H1 (cell line): ENCODE results near the gene LRRC15. TPM values are rescaled to one million over a fixed set of nuclear protein-coding genes. Genes with fewer than 3 reads are reported as not detected.

Source experiments
- CTCF ChIA-PET: fragments of 300-600 bp; sonication (Branson Sonifier 250); formaldehyde crosslinking; loops from one replicate; lab custom pipeline; 2021; ENCODE audit not compliant: partially characterized antibody; lab: Charles Lee
- POLR2A ChIA-PET: fragments of 300-600 bp; sonication (Branson Sonifier 250); formaldehyde crosslinking; loops from one replicate; lab custom pipeline; 2021; ENCODE audit warnings: inconsistent platforms; ENCODE audit not compliant: partially characterized antibody; lab: Charles Lee
- DNase-seq, 2 experiments: peaks; one replicate each; pipeline versions ENCODE4 v3.0.0 to v3.0.0-alpha.2; 2010 to 2022; ENCODE audit warnings: low spot score in 2 of 2, low read depth in 1 of 2, mixed read lengths in 1 of 2
- FAIRE-seq: peaks from 2 replicates; lab custom pipeline; 2011; peaks lifted over from hg19 to GRCh38; lab: Jason Lieb, UNC
- H2AFZ ChIP-seq: 2 replicates; pipeline ENCODE4 v1.8.1; 2012; ENCODE audit warnings: low read length, inconsistent platforms
- H2AK5ac ChIP-seq: 2 replicates; pipeline ENCODE4 v1.6.1; 2013; ENCODE audit warnings: low read depth, low read length
- H2BK120ac ChIP-seq: replicated peaks from 2 replicates; pipeline ENCODE3; 2013; ENCODE audit warnings: low read depth, low read length, inconsistent platforms
- H2BK12ac ChIP-seq: 2 replicates; pipeline ENCODE4 v1.6.1; 2013; ENCODE audit warnings: low read depth, low read length
- H2BK15ac ChIP-seq: 2 replicates; pipeline ENCODE4 v1.6.1; 2013; ENCODE audit warnings: low read length
- H2BK20ac ChIP-seq: 2 replicates; pipeline ENCODE4 v1.6.1; 2013; ENCODE audit warnings: low read length
- H2BK5ac ChIP-seq: 2 replicates; pipeline ENCODE4 v1.6.1; 2013; ENCODE audit warnings: low read depth, low read length
- H3K14ac ChIP-seq: 2 replicates; pipeline ENCODE4 v1.6.1; 2013; ENCODE audit warnings: inconsistent platforms; ENCODE audit not compliant: insufficient read length
- H3K18ac ChIP-seq: 2 replicates; pipeline ENCODE4 v1.6.1; 2013; ENCODE audit warnings: low read length; ENCODE audit errors: extremely low read depth
- H3K23ac ChIP-seq: 2 replicates; pipeline ENCODE4 v1.6.1; 2013; ENCODE audit warnings: inconsistent platforms; ENCODE audit not compliant: insufficient read length
- H3K23me2 ChIP-seq: 2 replicates; pipeline ENCODE4 v1.6.1; 2013; ENCODE audit warnings: low read depth, low read length
- H3K27ac ChIP-seq: 2 replicates; pipeline ENCODE4 v1.6.1; 2011; ENCODE audit warnings: low read depth, low read length, inconsistent platforms
- H3K27me3 ChIP-seq, 4 experiments: replicated peaks in 1 of 4; 1 replicate in 1 of 4; 2 replicates in 3 of 4; pipeline versions ENCODE4 v1.6.1 to v1.8.1; 2011 to 2013; ENCODE audit warnings: low read length in 3 of 4, mild to moderate bottlenecking in 3 of 4, inconsistent platforms in 2 of 4, mixed read lengths in 2 of 4, moderate library complexity in 1 of 4; ENCODE audit not compliant: control insufficient read depth in 3 of 4, insufficient read depth in 3 of 4; ENCODE audit errors: extremely low read depth in 1 of 4
- H3K36me3 ChIP-seq, 4 experiments: 2 replicates each; pipeline versions ENCODE4 v1.6.1 to v1.8.1; 2011 to 2013; ENCODE audit warnings: mild to moderate bottlenecking in 4 of 4, low read length in 3 of 4, moderate library complexity in 2 of 4, control low read depth in 1 of 4, inconsistent platforms in 1 of 4; ENCODE audit not compliant: insufficient read depth in 4 of 4, control insufficient read depth in 2 of 4
- H3K4ac ChIP-seq: replicated peaks from 2 replicates; pipeline ENCODE3; 2013; ENCODE audit warnings: low read length, low read depth, mixed read lengths, inconsistent platforms; ENCODE audit not compliant: insufficient read length
- H3K4me1 ChIP-seq, 4 experiments: replicated peaks in 1 of 4; 1 replicate in 1 of 4; 2 replicates in 3 of 4; pipeline versions ENCODE4 v1.6.1 to v1.8.1; 2011 to 2013; ENCODE audit warnings: low read length in 3 of 4, inconsistent platforms in 2 of 4, mixed read lengths in 1 of 4; ENCODE audit not compliant: insufficient read depth in 4 of 4, control insufficient read depth in 3 of 4
- H3K4me2 ChIP-seq, 2 experiments: 2 replicates each; pipeline versions ENCODE4 v1.6.1 to v1.8.1; 2011 to 2013; ENCODE audit warnings: low read depth in 2 of 2, low read length in 2 of 2, control low read depth in 1 of 2, inconsistent platforms in 1 of 2, mild to moderate bottlenecking in 1 of 2; ENCODE audit not compliant: insufficient read depth in 1 of 2
- H3K4me3 ChIP-seq, 4 experiments: fragments of 200-600, 300-600 bp in 1 of 4; sonication (generic), shearing (Covaris generic), sonication (Bioruptor Twin) in 1 of 4; 2 replicates each; pipeline versions ENCODE4 v1.5.1 to v1.8.1; 2011 to 2016; ENCODE audit warnings: low read length in 4 of 4, low read depth in 3 of 4, control low read depth in 2 of 4, inconsistent platforms in 2 of 4, mild to moderate bottlenecking in 2 of 4, mixed read lengths in 1 of 4, moderate library complexity in 1 of 4; ENCODE audit not compliant: insufficient read depth in 2 of 4; ENCODE audit errors: extremely low read depth in 1 of 4
- H3K56ac ChIP-seq: replicated peaks from 2 replicates; pipeline ENCODE3; 2013; ENCODE audit warnings: low read depth, mild to moderate bottlenecking, mixed read lengths, low read length, inconsistent platforms; ENCODE audit not compliant: insufficient read length
- H3K79me1 ChIP-seq: 2 replicates; pipeline ENCODE4 v1.6.1; 2013; ENCODE audit warnings: low read depth, low read length, control low read depth
- H3K79me2 ChIP-seq, 2 experiments: 2 replicates each; pipeline versions ENCODE4 v1.6.1 to v1.8.1; 2012 to 2013; ENCODE audit warnings: low read length in 2 of 2, mild to moderate bottlenecking in 2 of 2, inconsistent platforms in 1 of 2; ENCODE audit not compliant: insufficient read depth in 2 of 2, control insufficient read depth in 1 of 2
- H3K9ac ChIP-seq, 4 experiments: replicated peaks in 1 of 4; 1 replicate in 1 of 4; 2 replicates in 3 of 4; pipeline versions ENCODE4 v1.6.1 to v1.8.1; 2011 to 2013; ENCODE audit warnings: low read depth in 3 of 4, low read length in 3 of 4, control low read depth in 2 of 4, mild to moderate bottlenecking in 2 of 4, moderate library complexity in 2 of 4, inconsistent platforms in 1 of 4; ENCODE audit errors: extremely low read depth in 1 of 4
- H3K9me3 ChIP-seq, 2 experiments: 2 replicates each; pipeline versions ENCODE4 v1.6.1 to v1.8.1; 2012 to 2013; ENCODE audit warnings: mild to moderate bottlenecking in 2 of 2, moderate library complexity in 2 of 2, control low read depth in 1 of 2, inconsistent platforms in 1 of 2, low read depth in 1 of 2, low read length in 1 of 2, mixed read lengths in 1 of 2; ENCODE audit not compliant: insufficient read depth in 2 of 2
- H4K20me1 ChIP-seq, 2 experiments: replicated peaks in 1 of 2; 2 replicates each; pipeline versions ENCODE3 to v1.8.1; 2011 to 2013; ENCODE audit warnings: inconsistent platforms in 2 of 2, low read length in 2 of 2, mild to moderate bottlenecking in 1 of 2; ENCODE audit not compliant: insufficient read depth in 2 of 2, control insufficient read depth in 1 of 2
- H4K5ac ChIP-seq: 2 replicates; pipeline ENCODE4 v1.6.1; 2013; ENCODE audit warnings: low read length, low read depth, mixed read lengths, inconsistent platforms; ENCODE audit not compliant: insufficient read length
- H4K8ac ChIP-seq: 2 replicates; pipeline ENCODE4 v1.8.0; 2013; ENCODE audit warnings: mild to moderate bottlenecking, moderate library complexity, low read length, inconsistent platforms; ENCODE audit not compliant: insufficient read depth; ENCODE audit errors: extremely low read depth
- H4K91ac ChIP-seq: replicated peaks from 2 replicates; pipeline ENCODE3; 2013; ENCODE audit warnings: low read length, mixed read lengths, inconsistent platforms; ENCODE audit not compliant: insufficient read length
- GTF2F1 ChIP-seq: IDR thresholded peaks from 2 replicates; pipeline ENCODE4 v1.6.1; 2012; ENCODE audit warnings: low read depth, low read length, improper control_type of control experiment, borderline replicate concordance
- NANOG ChIP-seq: IDR thresholded peaks from 2 replicates; pipeline ENCODE4 v1.6.1; 2011; ENCODE audit warnings: low read length, low read depth, mild to moderate bottlenecking, inconsistent platforms; ENCODE audit not compliant: insufficient read depth, poor library complexity, severe bottlenecking
- PHF8 ChIP-seq: fragments of 200-600 bp; sonication (generic); conservative IDR thresholded peaks from 2 replicates; pipeline ENCODE4 v1.7.1; 2012; ENCODE audit warnings: low read depth, mild to moderate bottlenecking, inconsistent platforms, low read length, moderate library complexity
- RBBP5 ChIP-seq: IDR thresholded peaks from 2 replicates; pipeline ENCODE4 v1.7.1; 2012; ENCODE audit warnings: low read depth, mild to moderate bottlenecking, inconsistent platforms, low read length, moderate library complexity, borderline replicate concordance
- SAP30 ChIP-seq: fragments of 300-600 bp; sonication (generic); IDR thresholded peaks from 2 replicates; pipeline ENCODE4 v1.7.1; 2012; ENCODE audit warnings: low read length, moderate library complexity, mild to moderate bottlenecking, inconsistent platforms; ENCODE audit not compliant: insufficient read depth, insufficient replicate concordance
- SP2 ChIP-seq: IDR thresholded peaks from 2 replicates; pipeline ENCODE4 v1.6.1; 2012; ENCODE audit warnings: mild to moderate bottlenecking, low read length, inconsistent platforms
- SP4 ChIP-seq: IDR thresholded peaks from 2 replicates; pipeline ENCODE4 v1.6.1; 2012; ENCODE audit warnings: low read length, inconsistent platforms
- TBP ChIP-seq: IDR thresholded peaks from 2 replicates; pipeline ENCODE4 v1.6.1; 2011; ENCODE audit warnings: low read depth, low read length, improper control_type of control experiment
- ZNF274 ChIP-seq: IDR thresholded peaks from 2 replicates; pipeline ENCODE4 v1.7.0; 2012; ENCODE audit warnings: low read length, borderline replicate concordance; ENCODE audit errors: extremely low read depth
- WGBS, 2 experiments: shearing (Covaris generic) in 1 of 2; methylation state at CpG; one replicate each; pipeline versions ENCODE4 v1.1.6 to v1.1.7; 2013 to 2015; ENCODE audit warnings: low lambda C conversion rate in 2 of 2, mixed read lengths in 2 of 2, inconsistent platforms in 1 of 2, low coverage in 1 of 2, missing lambda C conversion rate in 1 of 2; ENCODE audit not compliant: insufficient replicate concordance in 2 of 2, insufficient coverage in 1 of 2, insufficient read length in 1 of 2; ENCODE audit errors: extremely low coverage in 1 of 2, missing lambda C conversion rate in 1 of 2; 5-methylcytosine and 5-hydroxymethylcytosine counted together
- polyA plus RNA-seq, 7 experiments: library from polyadenylated mRNA; depleted of rRNA in 3 of 7; stranded (reverse) in 5 of 7; unstranded in 2 of 7; fragments of >200 nt in 5 of 7; fragments of 200-250 nt in 2 of 7; gene quantifications; 1 replicate in 5 of 7; 2 replicates in 1 of 7; 4 replicates in 1 of 7; pipeline versions ENCODE4 v1.2.1 to v1.2.3, GENCODE V29; 2011 to 2013; ENCODE audit warnings: missing spikeins in 2 of 7, mixed read lengths in 2 of 7
- total RNA-seq: library from RNA; stranded (reverse); fragmentation: NEBNext Ultra II Directional; extraction: Animal tissue kit (Norgen Biotek cat#: 25700); gene quantifications from 2 replicates; pipeline ENCODE4 v1.2.1, GENCODE V29; 2021
- TF ChIP-seq, protein P1 (sequence below): IDR thresholded peaks from 2 replicates; pipeline ENCODE4 v1.6.1; 2012; ENCODE audit warnings: low read length, inconsistent platforms

The LRRC15 gene
- total and polyA plus RNA-seq, 2 of the 8 experiments (the other 6 are each of a cell fraction or from before 2014, with no cell fraction given) = 0.15 to 0.37 TPM

GRCh38 chr3:194364652-194365434, 4.7 kb downstream of the LRRC15 start:
- Histone ChIP-seq H4K91ac (no peak overlapping the region), H3K27me3 (peaks cover 0 to 8% (median 3%) of the 10 kb centered on the region in 4 experiments; a peak in 4 of 7 replicates), H3K4ac (no peak overlapping the region), H3K14ac (no peak overlapping the region), H3K56ac (no peak overlapping the region), H2AK5ac (no peak overlapping the region), H2BK20ac (no peak overlapping the region), H3K4me2 (no peak overlapping the region), H2BK120ac (no peak overlapping the region), H3K23me2 (peaks cover 1% of the 10 kb centered on the region; the same call in 1 of the 2 replicates), H2BK15ac (0 out of 2 replicates have a peak overlapping the region, but pooled peaks have one; percentile 46), H3K9ac (no peak overlapping the region), H3K23ac (no peak overlapping the region), H2AFZ (no peak overlapping the region), H3K4me1 (peaks cover 2 to 15% (median 9%) of the 10 kb centered on the region in 4 experiments), H3K79me2 (no peaks in the 10 kb centered on the region), H4K20me1 (no peaks in the 10 kb centered on the region), H3K9me3 (no peaks in the 10 kb centered on the region; a peak in 1 of 4 replicates), H3K18ac (no peak overlapping the region), H2BK12ac (no peak overlapping the region), H4K8ac (no peak overlapping the region; the same call in 1 of the 2 replicates), H2BK5ac (no peak overlapping the region), H3K36me3 (no peaks in the 10 kb centered on the region), H3K79me1 (no peaks in the 10 kb centered on the region), H4K5ac (no peak overlapping the region), H3K27ac (no peak overlapping the region), H3K4me3 (no peak overlapping the region)
- POLR2A ChIA-PET = interaction anchor here (1.3 to 1.5 kb wide), 2 partner anchors 32 to 34 kb away, joined by 3 to 4 read pairs; no protein-coding TSS in a partner anchor
- WGBS, 2 experiments = 66% methylated on average over 20 of the region's 20 CpGs; no CpG with 5 or more reads in 1 of the 2 experiments
- CTCF ChIA-PET = interaction anchor here (0.6 to 18.9 kb wide), 7 partner anchors 11 to 642 kb away, joined by 3 to 344 read pairs (median 3); no protein-coding TSS in a partner anchor
- no peak for DNase-seq
- no peak for FAIRE-seq
- TF ChIP-seq ZNF274 (no peak), TBP (no peak), NANOG (no peak), GTF2F1 (no peak), SAP30 (no peak), PHF8 (no peak), RBBP5 (no peak), SP2 (no peak), SP4 (no peak)
- TF ChIP-seq, protein P1, sequence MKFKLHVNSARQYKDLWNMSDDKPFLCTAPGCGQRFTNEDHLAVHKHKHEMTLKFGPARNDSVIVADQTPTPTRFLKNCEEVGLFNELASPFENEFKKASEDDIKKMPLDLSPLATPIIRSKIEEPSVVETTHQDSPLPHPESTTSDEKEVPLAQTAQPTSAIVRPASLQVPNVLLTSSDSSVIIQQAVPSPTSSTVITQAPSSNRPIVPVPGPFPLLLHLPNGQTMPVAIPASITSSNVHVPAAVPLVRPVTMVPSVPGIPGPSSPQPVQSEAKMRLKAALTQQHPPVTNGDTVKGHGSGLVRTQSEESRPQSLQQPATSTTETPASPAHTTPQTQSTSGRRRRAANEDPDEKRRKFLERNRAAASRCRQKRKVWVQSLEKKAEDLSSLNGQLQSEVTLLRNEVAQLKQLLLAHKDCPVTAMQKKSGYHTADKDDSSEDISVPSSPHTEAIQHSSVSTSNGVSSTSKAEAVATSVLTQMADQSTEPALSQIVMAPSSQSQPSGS = no peak
